ENCODE data around the gene SKOR1. TPM values are rescaled to one million over a fixed set of nuclear protein-coding genes. Genes with fewer than 3 reads are reported as not detected.

Gene SKOR1
- total RNA-seq, 1 donor from 2014 or later = 0.41 TPM

- DNase-seq (ENCODE audit: low spot score in 2 of 2) = peak in 1 of 2 donors; percentile 22
Measured at GRCh38 chr15:67828969-67829646, 3.8 kb downstream of the SKOR1 start.

GRCh38 chr15:67829647-67830504 is 4.6 kb downstream of the SKOR1 start:
- DNase-seq (ENCODE audit: low spot score in 2 of 2) (peak in 1 of 2 donors; percentile 17), FAIRE-seq (no peak)

More at GRCh38 chr15:67828969-67829646, 3.8 kb downstream of the SKOR1 start:
- no peak for FAIRE-seq

- FAIRE-seq (no peak), DNase-seq (ENCODE audit: low spot score in 2 of 2) (no peak)
Measured at GRCh38 chr15:67831363-67831762, 6.1 kb downstream of the SKOR1 start.

- DNase-seq (ENCODE audit: low spot score in 2 of 2) = peak in 1 of 2 donors; percentile 28
- FAIRE-seq = no peak
Measured at GRCh38 chr15:67832031-67832551, 6.8 kb downstream of the SKOR1 start.

GRCh38 chr15:67832897-67833709 is 7.8 kb downstream of the SKOR1 start:
- FAIRE-seq = no peak
- peak in 1 of 2 donors; percentile 22 for DNase-seq (ENCODE audit: low spot score in 2 of 2)

GRCh38 chr15:67833710-67834511 is 8.6 kb downstream of the SKOR1 start:
- DNase-seq (ENCODE audit: low spot score in 2 of 2) (peak in 1 of 2 donors; percentile 44), FAIRE-seq (no peak)

- peak in 1 of 2 donors; percentile 23 for DNase-seq (ENCODE audit: low spot score in 2 of 2)
- no peak for FAIRE-seq
Measured at GRCh38 chr15:67834581-67835296, 9.4 kb downstream of the SKOR1 start.

GRCh38 chr15:67835297-67836133 is 10.2 kb downstream of the SKOR1 start:
- FAIRE-seq (no peak), DNase-seq (ENCODE audit: low spot score in 2 of 2) (peak in 1 of 2 donors; percentile 32)

GRCh38 chr15:67836134-67836455 is 10.8 kb downstream of the SKOR1 start:
- DNase-seq (ENCODE audit: low spot score in 2 of 2) = no peak
- FAIRE-seq = no peak

GRCh38 chr15:67836477-67836876 is 11.2 kb downstream of the SKOR1 start:
- FAIRE-seq (no peak), DNase-seq (ENCODE audit: low spot score in 2 of 2) (peak in 1 of 2 donors; percentile 75)

GRCh38 chr15:67836955-67837354 is 11.6 kb downstream of the SKOR1 start:
- no peak for FAIRE-seq
- DNase-seq (ENCODE audit: low spot score in 2 of 2) = peak in 1 of 2 donors; percentile 32

- peak in 1 of 2 donors; percentile 67 for DNase-seq (ENCODE audit: low spot score in 2 of 2)
Measured at GRCh38 chr15:67838789-67839332, 13.6 kb downstream of the SKOR1 start.

GRCh38 chr15:67839499-67839928 is 14.2 kb downstream of the SKOR1 start:
- FAIRE-seq = no peak
- DNase-seq (ENCODE audit: low spot score in 2 of 2) = peak in 1 of 2 donors; percentile 57

More at GRCh38 chr15:67838789-67839332, 13.6 kb downstream of the SKOR1 start:
- no peak for FAIRE-seq

- FAIRE-seq = peak; percentile 64
- peak; percentile 90 to 92 for DNase-seq (ENCODE audit: low spot score in 2 of 2)
Measured at GRCh38 chr15:67839929-67840748, 14.8 kb downstream of the SKOR1 start, which contains the start of gene RNU6-1. RNU6-1 (minus strand) TSS chr15:67840045.

- FAIRE-seq (no peak), DNase-seq (ENCODE audit: low spot score in 2 of 2) (peak in 1 of 2 donors; percentile 18)
Measured at GRCh38 chr15:67840749-67841512, 15.6 kb downstream of the SKOR1 start.

GRCh38 chr15:67841513-67841762 is 16.1 kb downstream of the SKOR1 start:
- no peak for DNase-seq (ENCODE audit: low spot score in 2 of 2)
- no peak for FAIRE-seq

Data from frontal cortex (tissue), 4 donors.